RPMI7951 (cell line): ENCODE results near the gene PIEZO2. TPM values are rescaled to one million over a fixed set of nuclear protein-coding genes. Genes with fewer than 3 reads are reported as not detected.
A peak's percentile ranks its signal among the peaks of the same experiment; 100 is the strongest.

Source experiments
- DNase-seq: peaks from one replicate; pipeline ENCODE4 v3.0.0-alpha.2; 2012; ENCODE audit warnings: low read depth
- total RNA-seq: library from RNA; depleted of rRNA; stranded (reverse); fragments of >200 nt; shearing (Covaris generic); gene quantifications from 2 replicates; pipeline ENCODE4 v1.2.3, GENCODE V29; 2014

Gene PIEZO2
- total RNA-seq, 1 experiment from 2014 or later = 10.7 TPM

- DNase-seq = no peak
Measured at GRCh38 chr18:10898417-10898974, 250.9 kb downstream of the PIEZO2 start.

GRCh38 chr18:10896851-10897250, 252.5 kb downstream of the PIEZO2 start:
- DNase-seq = no peak

DNA sequence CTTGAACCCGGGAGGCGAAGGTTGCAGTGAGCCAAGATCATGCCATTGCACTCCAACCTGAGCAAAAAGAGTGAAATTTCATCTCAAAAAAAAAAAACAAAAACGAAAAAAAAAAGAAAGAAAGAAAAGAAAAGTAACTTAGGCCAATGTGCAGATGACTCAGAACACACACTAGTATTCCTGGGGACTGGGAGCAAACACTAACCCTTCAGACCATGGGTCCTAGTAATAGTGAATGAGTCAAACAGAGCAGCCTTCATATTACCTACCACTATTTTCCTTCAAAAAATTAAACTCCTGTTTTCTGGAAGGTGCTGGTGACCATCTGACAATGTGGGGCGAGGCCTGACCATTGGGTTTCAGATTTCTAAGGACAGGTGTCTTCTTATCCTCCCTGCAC, 253.4 kb downstream of the PIEZO2 start:
- DNase-seq = no peak

- no peak for DNase-seq
Measured at GRCh38 chr18:10894501-10894900, 254.9 kb downstream of the PIEZO2 start.

- no peak for DNase-seq
Measured at GRCh38 chr18:10893761-10894160, 255.6 kb downstream of the PIEZO2 start.

- no peak for DNase-seq
Measured at GRCh38 chr18:10893196-10893595, 256.2 kb downstream of the PIEZO2 start.

- peak; percentile 18 for DNase-seq
Measured at GRCh38 chr18:10892786-10893185, 256.6 kb downstream of the PIEZO2 start.

GRCh38 chr18:10890022-10890421, 259.3 kb downstream of the PIEZO2 start:
- DNase-seq = no peak

DNA sequence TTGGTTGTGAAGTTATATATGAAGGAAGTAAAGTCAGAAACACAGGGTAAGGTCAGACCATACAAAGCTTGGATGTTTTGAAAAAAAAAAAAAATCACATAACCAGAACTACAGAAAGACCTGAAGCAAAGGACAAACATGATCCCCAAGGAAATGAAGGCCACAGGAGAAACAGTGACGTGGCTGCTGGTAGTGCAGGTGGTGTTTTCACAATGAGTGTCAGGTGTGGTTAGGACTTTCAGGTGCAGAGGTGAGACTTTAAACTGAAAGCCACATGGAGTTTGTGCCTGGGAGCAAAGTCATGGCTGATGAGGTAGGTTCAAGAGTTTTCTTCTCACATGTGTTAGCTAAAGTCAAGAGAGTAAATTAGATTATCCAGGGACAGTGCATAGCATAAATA, 270.7 kb downstream of the PIEZO2 start:
- DNase-seq = no peak

DNA sequence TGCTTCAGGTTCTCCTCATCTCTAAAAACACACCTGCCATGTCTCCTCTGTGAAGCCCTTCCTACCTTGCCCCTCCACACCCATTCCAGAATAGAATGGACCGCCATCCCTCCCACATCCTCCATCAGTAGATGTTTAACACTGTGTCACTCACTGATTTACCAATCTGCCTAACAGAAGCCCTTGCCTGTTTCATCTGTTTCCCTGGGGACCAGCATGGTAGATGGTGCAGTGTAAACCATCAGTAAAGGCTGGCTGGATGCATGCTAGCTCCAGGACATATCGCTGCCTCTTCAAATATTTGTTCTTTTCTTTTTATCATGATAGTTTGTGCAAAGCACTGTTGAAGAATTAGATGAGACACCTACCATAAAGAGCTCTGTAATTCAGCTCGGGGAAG, 271.4 kb downstream of the PIEZO2 start:
- no peak for DNase-seq

DNA sequence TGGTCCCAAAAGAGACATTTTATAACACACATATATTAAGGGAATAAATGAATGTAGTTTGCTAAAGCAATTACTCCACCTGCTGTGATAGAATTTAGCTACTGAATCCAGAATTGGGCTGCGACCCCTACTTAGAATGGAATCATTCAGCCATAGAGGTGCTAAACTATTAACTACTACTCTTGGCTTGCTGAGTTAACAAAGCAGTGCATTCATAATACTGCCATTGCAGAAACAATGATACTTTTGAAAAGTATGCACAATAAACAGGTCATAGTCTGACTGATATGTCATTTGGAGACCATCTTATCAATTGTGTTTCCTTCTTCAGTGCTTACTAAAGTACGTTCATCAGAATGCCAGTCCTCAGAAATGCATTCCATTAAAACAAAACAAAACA, 273.6 kb downstream of the PIEZO2 start:
- DNase-seq = no peak

DNA sequence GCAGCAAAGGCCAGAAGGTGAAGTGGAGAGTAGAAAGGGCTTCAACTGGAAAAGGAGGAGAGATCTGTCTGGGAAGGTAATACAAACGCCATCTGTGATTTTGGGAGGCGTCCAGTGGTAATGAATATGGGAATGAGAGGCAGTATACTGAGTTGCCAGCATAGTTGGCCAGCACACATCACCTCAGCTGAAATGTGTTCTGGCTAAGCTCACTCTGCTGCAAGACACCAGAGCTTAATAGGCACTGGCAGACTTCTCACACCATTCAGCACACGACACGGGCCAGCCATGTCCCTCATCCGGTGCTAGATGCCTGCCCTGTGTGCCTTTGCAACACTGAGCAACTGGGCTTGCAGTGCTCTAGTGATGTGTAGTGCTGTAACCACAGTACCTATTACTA, 277.1 kb downstream of the PIEZO2 start:
- no peak for DNase-seq

DNA sequence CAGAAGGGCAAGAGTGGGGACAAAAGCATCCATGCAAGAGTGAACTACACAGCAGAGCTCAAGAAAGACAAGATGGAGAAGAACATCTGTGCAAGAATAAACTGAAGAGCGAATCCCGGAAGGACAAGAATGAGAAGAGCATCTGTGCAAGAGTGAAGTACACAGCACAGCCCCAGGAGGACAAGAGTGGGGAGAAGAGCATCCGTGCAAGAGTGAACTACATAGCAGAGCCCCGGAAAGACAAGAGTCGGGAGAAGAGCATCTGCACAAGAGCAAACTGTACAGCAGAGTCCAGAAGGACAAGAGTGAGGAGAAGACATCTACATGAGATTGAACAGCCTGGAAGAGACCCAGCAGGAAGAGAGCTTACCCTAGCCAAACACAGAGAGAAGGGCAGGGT, 284.6 kb downstream of the PIEZO2 start:
- DNase-seq = no peak

DNA sequence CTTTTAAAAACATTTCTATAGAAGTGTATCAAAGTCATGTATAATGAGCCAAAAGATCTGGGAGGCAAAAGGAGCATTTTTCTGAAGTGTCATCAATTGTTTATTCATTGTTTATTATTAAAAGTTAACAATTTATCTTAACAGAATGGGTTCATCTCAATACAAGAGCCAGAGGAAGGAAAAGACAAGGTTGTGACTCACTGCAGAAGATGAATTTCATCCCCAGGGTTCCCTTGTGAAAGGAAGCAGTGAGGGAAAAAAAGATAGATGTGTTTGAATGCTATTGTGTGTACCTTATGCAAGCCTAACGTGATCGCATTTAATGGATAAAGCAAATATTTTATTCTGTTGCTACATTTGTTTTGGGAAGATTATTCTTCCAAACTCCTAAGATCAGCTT, 286.3 kb downstream of the PIEZO2 start:
- no peak for DNase-seq

- DNase-seq = peak; percentile 50
Measured at GRCh38 chr18:10860928-10861327, 288.4 kb downstream of the PIEZO2 start.

GRCh38 chr18:10860382-10860781, 289.0 kb downstream of the PIEZO2 start:
- DNase-seq = no peak

- DNase-seq = no peak
Measured at GRCh38 chr18:10858477-10858876, 290.9 kb downstream of the PIEZO2 start.

- DNase-seq = peak; percentile 92
Measured at GRCh38 chr18:10856132-10856531, 293.2 kb downstream of the PIEZO2 start.

DNA sequence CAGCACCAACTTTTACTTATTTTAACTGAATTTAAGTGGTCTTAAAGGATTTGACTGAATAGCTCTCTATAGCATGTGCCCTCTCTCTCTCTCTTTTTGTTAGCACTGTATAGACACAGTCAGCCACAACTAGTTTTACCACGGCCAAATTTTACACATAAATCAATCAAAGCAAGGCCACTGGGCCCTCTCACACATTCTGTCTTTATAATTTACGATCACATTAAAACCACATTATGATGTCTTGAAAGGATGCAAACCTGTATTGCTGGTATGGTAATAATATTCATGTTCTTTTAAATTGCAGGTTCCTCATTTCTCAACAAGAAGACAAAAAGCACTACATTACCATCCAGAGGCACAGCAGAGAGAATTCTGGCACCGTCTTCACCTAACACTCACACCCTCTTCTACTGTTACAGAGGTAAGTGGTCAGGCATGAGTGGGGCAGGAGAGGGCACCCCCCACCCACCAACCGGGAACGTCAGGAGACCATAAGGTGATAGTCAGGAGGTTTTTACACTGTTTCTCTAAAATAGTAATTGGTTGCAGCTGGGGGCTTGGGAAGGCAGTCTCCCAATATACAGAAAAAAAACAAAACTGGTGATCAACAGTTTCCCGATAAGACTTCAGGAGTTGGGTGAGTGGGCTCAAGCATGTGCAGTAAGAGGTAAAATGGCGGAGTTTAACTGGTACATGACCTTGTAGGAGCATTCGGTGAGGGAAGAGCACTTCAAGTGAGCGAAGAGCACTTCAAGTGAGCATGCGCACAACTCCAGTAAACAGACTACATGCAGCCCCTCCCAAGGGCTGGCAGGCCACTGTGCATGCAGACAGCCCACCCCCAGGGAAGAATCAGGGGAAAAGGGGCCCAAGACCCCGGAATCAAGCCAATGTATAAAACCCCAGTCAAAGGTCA, 296.7 kb downstream of the PIEZO2 start:
- no peak for DNase-seq

DNA sequence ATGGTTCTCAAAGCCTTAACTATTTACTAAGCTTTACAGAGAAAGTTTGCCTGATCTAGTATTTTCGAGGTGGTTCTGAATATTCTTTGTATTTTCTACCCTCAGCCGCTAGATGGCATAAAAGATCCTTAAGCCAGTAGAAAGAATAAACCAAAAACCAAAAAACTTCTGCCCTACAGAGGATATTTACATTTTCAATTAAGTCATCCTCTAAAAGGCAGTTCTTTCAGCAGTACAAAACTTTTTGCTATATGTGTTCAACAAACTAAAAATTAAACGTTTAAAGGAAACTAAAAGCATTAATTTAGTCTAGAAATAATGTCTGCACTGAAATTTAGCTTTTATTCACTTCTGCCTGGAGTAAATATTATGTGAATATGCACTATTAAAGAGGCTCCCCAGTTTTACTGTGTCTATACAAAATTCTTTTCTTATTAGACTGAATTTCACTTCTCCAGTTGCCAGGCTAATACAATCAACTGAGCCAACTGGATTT, 297.5 kb downstream of the PIEZO2 start:
- peak; percentile 57 for DNase-seq

DNA sequence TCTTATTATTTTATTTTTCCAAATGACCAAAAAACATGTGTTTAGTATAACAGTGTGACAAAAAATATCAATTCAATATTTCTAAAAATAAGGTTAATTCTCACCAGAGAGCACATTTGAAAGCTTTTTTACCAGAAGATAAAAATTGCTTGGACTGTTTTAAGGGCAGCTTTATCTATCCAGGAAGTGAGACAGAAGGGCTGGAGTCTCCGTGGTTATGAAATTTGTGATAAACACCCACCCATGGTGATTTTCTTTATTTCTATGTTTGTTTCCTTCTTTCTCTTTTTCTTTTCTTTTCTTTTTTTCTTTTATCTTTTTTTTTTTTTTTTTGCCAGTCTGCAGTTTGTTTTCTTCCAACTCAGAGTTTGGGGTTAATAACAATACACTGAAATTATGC, 298.5 kb downstream of the PIEZO2 start:
- no peak for DNase-seq

- no peak for DNase-seq
Measured at GRCh38 chr18:10850216-10850615, 299.2 kb downstream of the PIEZO2 start.

DNA sequence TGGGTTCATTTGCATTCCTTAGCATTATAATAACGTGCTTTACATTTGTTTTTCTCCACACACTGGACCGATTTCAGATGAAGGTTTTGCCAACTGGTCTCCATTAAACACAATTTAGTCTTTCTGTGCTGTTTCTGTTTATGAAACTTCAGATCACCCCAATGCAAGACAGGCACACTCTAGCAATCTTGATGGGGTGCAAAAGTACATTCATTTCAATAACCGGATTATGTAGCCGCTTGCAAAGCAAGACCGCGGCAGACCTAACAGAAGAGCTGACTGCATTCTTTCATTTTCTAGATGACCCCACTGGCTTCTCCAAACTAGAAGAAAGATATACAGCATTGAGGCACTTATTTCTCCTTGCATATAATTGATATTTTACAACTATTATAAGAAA, 301.5 kb downstream of the PIEZO2 start:
- DNase-seq = no peak
